CD4-positive, CD25-positive, alpha-beta regulatory T cell (primary cell): ENCODE data around the gene SLC30A2. TPM values are rescaled to one million over a fixed set of nuclear protein-coding genes. Genes with fewer than 3 reads are reported as not detected.

Experiments
- ATAC-seq, 2 donors: fragments of 150-1000 bp; cut with Tn5 transposase; one replicate each; pipeline ENCODE4 v1.10.0; 2021; ENCODE audit warnings: low read depth in 2 of 2, moderate number of reproducible peaks in 2 of 2, moderate library complexity in 1 of 2
- DNase-seq, 3 donors: peaks; one replicate each; pipeline versions ENCODE4 v3.0.0 to v3.0.0-alpha.2; 2012 to 2022; ENCODE audit warnings: mixed read lengths in 1 of 3
- H3K27ac ChIP-seq: one replicate; pipeline ENCODE4 v1.7.0; 2013; ENCODE audit warnings: mild to moderate bottlenecking, low read length; ENCODE audit not compliant: insufficient read depth, poor library complexity, severe bottlenecking
- H3K27me3 ChIP-seq: one replicate; pipeline ENCODE4 v1.7.0; 2013; ENCODE audit warnings: low read length; ENCODE audit not compliant: control insufficient read depth, insufficient read depth
- H3K36me3 ChIP-seq: one replicate; pipeline ENCODE4 v1.7.0; 2013; ENCODE audit warnings: mild to moderate bottlenecking, low read length, moderate library complexity; ENCODE audit not compliant: control insufficient read depth, insufficient read depth
- H3K4me1 ChIP-seq: 2 replicates; pipeline ENCODE4 v1.7.0; 2013; ENCODE audit warnings: mild to moderate bottlenecking, low read length; ENCODE audit not compliant: insufficient read depth, control insufficient read depth, poor library complexity, severe bottlenecking
- H3K4me3 ChIP-seq: one replicate; pipeline ENCODE4 v1.7.0; 2013; ENCODE audit warnings: low read depth, mild to moderate bottlenecking, low read length, moderate library complexity
- H3K9me3 ChIP-seq, 2 experiments: 1 replicate in 1 of 2; 2 replicates in 1 of 2; pipeline ENCODE4 v1.7.0; 2013; ENCODE audit warnings: low read length in 2 of 2, mild to moderate bottlenecking in 1 of 2, moderate library complexity in 1 of 2; ENCODE audit not compliant: control insufficient read depth in 2 of 2
- H3K27ac Mint-ChIP-seq, 3 donors: one replicate each; pipeline ENCODE4 v1.8.0; 2020 to 2022; ENCODE audit warnings: mild to moderate bottlenecking in 3 of 3, mixed read lengths in 3 of 3, moderate library complexity in 2 of 3
- H3K27me3 Mint-ChIP-seq: one replicate; pipeline ENCODE4 v1.8.0; 2022; ENCODE audit warnings: mild to moderate bottlenecking, mixed read lengths
- H3K36me3 Mint-ChIP-seq: one replicate; pipeline ENCODE4 v1.8.0; 2020; ENCODE audit warnings: mixed read lengths
- H3K4me1 Mint-ChIP-seq, 4 donors: one replicate each; pipeline ENCODE4 v1.8.0; 2020 to 2022; ENCODE audit warnings: mixed read lengths in 4 of 4, mild to moderate bottlenecking in 1 of 4
- H3K4me3 Mint-ChIP-seq, 4 donors: one replicate each; pipeline ENCODE4 v1.8.0; 2020 to 2022; ENCODE audit warnings: mild to moderate bottlenecking in 4 of 4, mixed read lengths in 4 of 4, moderate library complexity in 3 of 4
- H3K9me3 Mint-ChIP-seq, 7 donors: one replicate each; pipeline ENCODE4 v1.8.0; 2020 to 2022; ENCODE audit warnings: mixed read lengths in 7 of 7, mild to moderate bottlenecking in 3 of 7, moderate library complexity in 2 of 7
- polyA plus RNA-seq, 4 donors: library from polyadenylated mRNA; unstranded; fragments of 300-500 nt; fragmentation: Illumina TruSeq; gene quantifications; one replicate each; pipeline ENCODE4 v1.2.3, GENCODE V29; 2021
- total RNA-seq: library from RNA; stranded (reverse); gene quantifications from one replicate; pipeline ENCODE4 v1.2.3, GENCODE V29; 2022

SLC30A2 gene
- total and polyA plus RNA-seq, 5 donors from 2014 or later = 0.07 TPM; not detected in 4

DNA sequence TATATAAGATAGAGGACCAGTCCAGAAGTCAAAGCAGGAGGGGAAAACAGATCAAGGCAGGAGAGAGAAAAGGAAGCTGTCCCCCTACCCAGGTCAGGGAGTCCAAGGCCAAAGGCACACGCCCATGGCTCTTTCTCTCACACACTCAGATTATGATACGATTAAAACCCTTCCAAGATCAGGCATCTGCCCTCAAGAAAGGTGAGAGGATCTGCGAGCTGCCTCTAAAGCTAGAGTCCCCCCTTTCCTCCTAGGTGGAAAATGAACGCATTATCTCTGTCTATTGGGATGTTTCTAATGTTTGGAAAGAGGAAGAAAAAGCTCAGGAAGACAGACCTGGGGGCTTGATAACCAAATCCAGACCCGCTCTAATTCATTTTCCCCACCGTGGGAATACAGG lies 55.7 kb downstream of the SLC30A2 start:
- H3K27ac Mint-ChIP-seq = peak overlapping the region; percentile 91 to 94 (median 93)
- DNase-seq = no peak
- Histone ChIP-seq H3K27me3 (no peaks in the 10 kb centered on the region), H3K9me3 (no peaks in the 10 kb centered on the region), H3K27ac (peak overlapping the region; percentile 70), H3K4me1 (peaks cover 39% of the 10 kb centered on the region), H3K4me3 (peak overlapping the region; percentile 88), H3K36me3 (peaks cover 17% of the 10 kb centered on the region)
- peak overlapping the region; percentile 87 to 97 (median 92) for H3K4me3 Mint-ChIP-seq
- no peak for ATAC-seq
- peaks cover 15 to 81% (median 39%) of the 10 kb centered on the region in 4 donors for H3K4me1 Mint-ChIP-seq
- no peaks in the 10 kb centered on the region for H3K9me3 Mint-ChIP-seq
- H3K36me3 Mint-ChIP-seq = peaks cover 25% of the 10 kb centered on the region
- H3K27me3 Mint-ChIP-seq = no peaks in the 10 kb centered on the region

DNA sequence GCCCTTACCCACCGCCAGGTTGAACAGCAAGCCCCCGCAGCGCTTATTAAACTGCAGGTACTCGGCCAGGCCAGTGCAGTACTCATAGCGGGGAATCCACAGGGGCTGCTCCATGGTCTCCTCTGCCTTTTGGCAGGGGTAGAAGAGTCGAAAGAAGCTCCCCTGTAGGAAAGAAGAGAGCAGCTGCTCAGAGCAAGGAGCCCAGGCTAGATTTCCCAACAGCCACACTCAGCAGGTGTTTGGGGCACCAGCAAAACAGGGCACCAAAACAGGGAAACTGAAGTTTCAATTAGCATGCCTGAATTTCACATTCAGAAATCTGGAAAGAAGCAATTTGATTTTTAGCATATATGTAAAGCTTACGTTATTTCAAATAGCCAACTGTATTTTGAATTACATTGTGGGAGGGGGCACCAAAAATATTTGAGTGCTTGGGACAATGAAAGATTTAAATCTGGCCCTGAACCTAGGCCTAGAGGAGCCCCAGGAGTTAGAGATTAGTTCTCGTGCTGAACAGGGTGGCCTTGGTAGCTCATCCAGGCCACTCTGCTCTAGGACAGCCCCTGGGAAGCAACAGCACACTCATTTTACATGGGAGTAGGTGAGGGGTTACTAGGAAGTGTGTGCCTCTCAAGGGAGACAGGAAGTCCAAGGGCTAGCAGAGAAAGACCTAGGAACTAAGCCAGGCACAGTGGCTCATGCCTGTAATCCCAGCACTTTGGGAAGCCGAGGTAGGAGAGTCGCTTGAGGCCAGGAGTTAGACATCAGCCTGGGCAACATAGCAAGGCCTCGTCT lies 56.3 kb downstream of the SLC30A2 start:
- peak overlapping the region; percentile 88 for H3K4me3 ChIP-seq
- H3K9me3 ChIP-seq = no peaks in the 10 kb centered on the region
- peaks cover 25% of the 10 kb centered on the region for H3K36me3 Mint-ChIP-seq
- no peaks in the 10 kb centered on the region for H3K27me3 ChIP-seq
- peaks cover 39% of the 10 kb centered on the region for H3K4me1 ChIP-seq
- DNase-seq = peak in 1 of 3 donors; percentile 27
- H3K27me3 Mint-ChIP-seq = no peaks in the 10 kb centered on the region
- peak overlapping the region; percentile 87 to 97 (median 92) for H3K4me3 Mint-ChIP-seq
- H3K27ac ChIP-seq = peak overlapping the region; percentile 70
- no peak for ATAC-seq
- H3K4me1 Mint-ChIP-seq = peaks cover 14 to 80% (median 41%) of the 10 kb centered on the region in 4 donors
- H3K9me3 Mint-ChIP-seq = no peaks in the 10 kb centered on the region
- peak overlapping the region; percentile 91 to 94 (median 93) for H3K27ac Mint-ChIP-seq
- peaks cover 21% of the 10 kb centered on the region for H3K36me3 ChIP-seq

DNA sequence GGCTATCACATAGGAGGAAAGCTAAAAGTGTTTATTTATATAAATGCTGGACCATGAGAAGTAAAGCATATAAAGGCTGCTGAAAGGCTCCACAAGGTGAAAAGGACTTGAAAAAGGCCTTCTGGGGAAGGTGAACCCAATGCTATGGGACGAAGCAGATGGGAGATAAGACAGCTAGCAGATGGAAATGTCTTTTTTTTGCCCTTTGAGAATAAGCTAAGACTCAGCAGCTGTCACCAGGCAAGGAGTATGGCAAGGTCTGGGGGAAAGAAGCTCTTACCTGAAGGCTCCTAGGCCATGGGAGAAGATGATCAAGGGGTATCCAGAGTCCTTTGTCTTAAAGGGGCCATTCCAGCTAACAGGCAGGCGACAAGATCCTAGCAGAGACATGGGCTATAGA lies 58.0 kb downstream of the SLC30A2 start:
- Mint-ChIP-seq H3K27me3 (no peaks in the 10 kb centered on the region), H3K36me3 (peaks cover 37% of the 10 kb centered on the region), H3K4me3 (peak overlapping the region; percentile 49 to 87 (median 66)), H3K27ac (peak overlapping the region in 1 of 3 donors; percentile 92), H3K9me3 (no peaks in the 10 kb centered on the region), H3K4me1 (peaks cover 14 to 66% (median 39%) of the 10 kb centered on the region in 4 donors)
- Histone ChIP-seq H3K27me3 (no peaks in the 10 kb centered on the region), H3K4me3 (no peak overlapping the region), H3K9me3 (no peaks in the 10 kb centered on the region), H3K4me1 (peaks cover 31% of the 10 kb centered on the region), H3K27ac (no peak overlapping the region), H3K36me3 (peaks cover 36% of the 10 kb centered on the region)
- ATAC-seq = no peak
- no peak for DNase-seq

Other genes starting within 250 kb of the SLC30A2 start
- gene SELENON, start 245.9 kb downstream of the SLC30A2 start, total RNA-seq = 19.2 TPM
- gene SELENON, start 245.9 kb downstream of the SLC30A2 start, polyA plus RNA-seq = 1 to 10 TPM; 1.2 to 2.7 (median 2.0) TPM
- gene MTFR1L, start 226.2 kb downstream of the SLC30A2 start, total RNA-seq = 32.9 TPM
- gene MTFR1L, start 226.2 kb downstream of the SLC30A2 start, polyA plus RNA-seq = 10 to 100 TPM; 29.7 to 56.1 (median 32.4) TPM
- not detected for gene AUNIP, start 186.7 kb downstream of the SLC30A2 start, total RNA-seq
- under 1 TPM in 3 of 4 donors, not detected in 1; 0.15 to 0.26 (median 0.20) TPM for gene AUNIP, start 186.7 kb downstream of the SLC30A2 start, polyA plus RNA-seq
- 1.6 TPM for gene PAQR7, start 170.4 kb downstream of the SLC30A2 start, total RNA-seq
- under 1 TPM in 2 of 4 donors, not detected in 2; 0.24 to 0.42 TPM for gene PAQR7, start 170.4 kb downstream of the SLC30A2 start, polyA plus RNA-seq
- 44.9 TPM for gene STMN1, start 139.7 kb downstream of the SLC30A2 start, total RNA-seq
- gene STMN1, start 139.7 kb downstream of the SLC30A2 start, polyA plus RNA-seq = 100 to 1,000 TPM; 167 to 242 (median 197) TPM
- 10.7 TPM for gene PAFAH2, start 48.1 kb downstream of the SLC30A2 start, total RNA-seq
- gene PAFAH2, start 48.1 kb downstream of the SLC30A2 start, polyA plus RNA-seq = 10 to 100 TPM; 12.4 to 26.3 (median 17.7) TPM
- not detected for gene EXTL1, start 24.3 kb downstream of the SLC30A2 start, total RNA-seq
- under 1 TPM in 1 of 4 donors, not detected in 3; 0.22 TPM for gene EXTL1, start 24.3 kb downstream of the SLC30A2 start, polyA plus RNA-seq
- not detected for gene TRIM63, start 21.5 kb upstream of the SLC30A2 start, total RNA-seq
- not detected for gene TRIM63, start 21.5 kb upstream of the SLC30A2 start, polyA plus RNA-seq
- gene PDIK1L, start 65.7 kb upstream of the SLC30A2 start, total RNA-seq = 11.1 TPM
- 1 to 10 TPM; 5.1 to 9.2 (median 6.5) TPM for gene PDIK1L, start 65.7 kb upstream of the SLC30A2 start, polyA plus RNA-seq
- not detected for gene FAM110D, start 113.0 kb upstream of the SLC30A2 start, total RNA-seq
- gene FAM110D, start 113.0 kb upstream of the SLC30A2 start, polyA plus RNA-seq = not detected
- not detected for gene C1orf232, start 122.8 kb upstream of the SLC30A2 start, total RNA-seq
- not detected for gene C1orf232, start 122.8 kb upstream of the SLC30A2 start, polyA plus RNA-seq
- gene ZNF593, start 123.8 kb upstream of the SLC30A2 start, total RNA-seq = 16.8 TPM
- 10 to 100 TPM; 40.3 to 65.6 (median 47.5) TPM for gene ZNF593, start 123.8 kb upstream of the SLC30A2 start, polyA plus RNA-seq
- not detected for gene ZNF593OS, start 125.7 kb upstream of the SLC30A2 start, total RNA-seq
- 1 to 10 TPM in 2 of 4 donors, under 1 TPM in 1, not detected in 1; 0.53 to 1.3 (median 1.1) TPM for gene ZNF593OS, start 125.7 kb upstream of the SLC30A2 start, polyA plus RNA-seq
- 7.0 TPM for gene CNKSR1, start 131.4 kb upstream of the SLC30A2 start, total RNA-seq
- 1 to 10 TPM in 3 of 4 donors, under 1 TPM in 1; 0.53 to 2.9 (median 2.1) TPM for gene CNKSR1, start 131.4 kb upstream of the SLC30A2 start, polyA plus RNA-seq
- gene CATSPER4, start 144.5 kb upstream of the SLC30A2 start, total RNA-seq = not detected
- gene CATSPER4, start 144.5 kb upstream of the SLC30A2 start, polyA plus RNA-seq = not detected
- 18.0 TPM for gene CEP85, start 188.1 kb upstream of the SLC30A2 start, total RNA-seq
- gene CEP85, start 188.1 kb upstream of the SLC30A2 start, polyA plus RNA-seq = 1 to 10 TPM; 6.5 to 9.8 (median 7.7) TPM
- 404 TPM for gene SH3BGRL3, start 234.0 kb upstream of the SLC30A2 start, total RNA-seq
- gene SH3BGRL3, start 234.0 kb upstream of the SLC30A2 start, polyA plus RNA-seq = 1,000 to 10,000 TPM; 1,085 to 1,853 (median 1,299) TPM